GM12878 (cell line): Measurements from ENCODE around the gene SPTBN1. TPM values are rescaled to one million over a fixed set of nuclear protein-coding genes. Genes with fewer than 3 reads are reported as not detected.

Experiments used
- ATAC-seq: fragments of 200-7000 bp; cut with Tn5 transposase; 3 replicates; pipeline ENCODE4 v1.9.1; 2020; ENCODE audit warnings: mild to moderate bottlenecking, moderate library complexity
- BruUV-seq: library from RNA; stranded (reverse); fragments of 400-500 nt; replicated peaks from 2 replicates; lab custom pipeline; 2021; lab: Mats Ljungman, UMichigan
- CTCF ChIA-PET: fragments of 300-600 bp; sonication (Branson Sonifier 250); formaldehyde crosslinking; extraction: SDS; loops from one replicate; lab custom pipeline; 2021; ENCODE audit warnings: inconsistent platforms; lab: Yijun Ruan, JAX
- POLR2A ChIA-PET: fragments of 350-600 bp; formaldehyde crosslinking; extraction: SDS; loops from one replicate; lab custom pipeline; 2021; ENCODE audit warnings: inconsistent platforms; lab: Charles Lee
- RAD21 ChIA-PET: fragments of 300-600 bp; sonication (Branson Sonifier 250); formaldehyde crosslinking; loops from one replicate; lab custom pipeline; 2023; ENCODE audit warnings: antibody characterized with exemption; ENCODE audit not compliant: unreplicated experiment; lab: Charles Lee
- SMC1A ChIA-PET: fragments of 300-600 bp; sonication (Branson Sonifier 250); formaldehyde crosslinking; loops from one replicate; lab custom pipeline; 2023; ENCODE audit not compliant: unreplicated experiment, uncharacterized antibody; lab: Charles Lee
- DNase-seq: peaks from one replicate; pipeline ENCODE4 v3.0.0-alpha.2; 2011; ENCODE audit warnings: low read depth, low spot score
- FAIRE-seq: peaks from 3 replicates; lab custom pipeline; 2011; peaks lifted over from hg19 to GRCh38; lab: Jason Lieb, UNC
- H2AFZ ChIP-seq: 2 replicates; pipeline ENCODE4 v1.6.0; 2011; ENCODE audit warnings: low read depth, low read length, control low read depth; ENCODE audit not compliant: control insufficient read depth
- H3K27ac ChIP-seq: 2 replicates; pipeline ENCODE4 v1.5.1; 2011; ENCODE audit warnings: control low read depth; ENCODE audit not compliant: control insufficient read depth, insufficient read depth
- H3K27me3 ChIP-seq, 2 experiments: replicated peaks in 1 of 2; 2 replicates each; pipeline versions ENCODE4 v1.6.0 to v1.6.1; 2011; ENCODE audit warnings: low read length in 1 of 2; ENCODE audit not compliant: control insufficient read depth in 2 of 2, insufficient read depth in 2 of 2
- H3K36me3 ChIP-seq, 2 experiments: 2 replicates each; pipeline ENCODE4 v1.5.1; 2011; ENCODE audit warnings: low read length in 1 of 2; ENCODE audit not compliant: control insufficient read depth in 2 of 2, insufficient read depth in 2 of 2
- H3K4me1 ChIP-seq: 2 replicates; pipeline ENCODE4 v1.6.1; 2011; ENCODE audit warnings: mild to moderate bottlenecking, low read length, moderate library complexity, mixed read lengths; ENCODE audit not compliant: control insufficient read depth, insufficient read depth
- H3K4me2 ChIP-seq: 2 replicates; pipeline ENCODE4 v1.6.0; 2011; ENCODE audit warnings: control low read depth; ENCODE audit not compliant: control insufficient read depth, insufficient read depth
- H3K4me3 ChIP-seq: fragments of 200-600 bp; sonication (generic); 2 replicates; pipeline ENCODE4 v1.5.1; 2016
- H3K79me2 ChIP-seq: 2 replicates; pipeline ENCODE4 v1.6.0; 2011; ENCODE audit warnings: low read length; ENCODE audit not compliant: control insufficient read depth, insufficient read depth
- H3K9ac ChIP-seq: 2 replicates; pipeline ENCODE4 v1.8.0; 2011; ENCODE audit warnings: low read length, control low read depth, mixed read lengths; ENCODE audit not compliant: control insufficient read depth, insufficient read depth
- H3K9me3 ChIP-seq: replicated peaks from 3 replicates; pipeline ENCODE4 v1.5.1; 2011; ENCODE audit warnings: mild to moderate bottlenecking, low read length; ENCODE audit not compliant: control insufficient read depth, insufficient read depth
- H4K20me1 ChIP-seq: 2 replicates; pipeline ENCODE4 v1.6.0; 2011; ENCODE audit not compliant: control insufficient read depth, insufficient read depth
- CEBPB ChIP-seq, 2 experiments: fragments of 150-350 bp in 1 of 2; IDR thresholded peaks; 2 replicates each; pipeline ENCODE4 v1.6.1; 2012 to 2014; ENCODE audit warnings: low read depth in 2 of 2, low read length in 2 of 2, borderline replicate concordance in 1 of 2, inconsistent platforms in 1 of 2
- EP300 ChIP-seq, 2 experiments: fragments of 150-350 bp in 1 of 2; IDR thresholded peaks; 2 replicates each; pipeline ENCODE4 v1.6.1; 2011 to 2012; ENCODE audit warnings: low read depth in 2 of 2, low read length in 2 of 2, borderline replicate concordance in 1 of 2, improper control_type of control experiment in 1 of 2, inconsistent platforms in 1 of 2; ENCODE audit not compliant: control insufficient read depth in 1 of 2
- RUNX3 ChIP-seq: IDR thresholded peaks from 2 replicates; pipeline ENCODE4 v1.6.1; 2012; ENCODE audit warnings: low read length, inconsistent platforms
- SUPT20H ChIP-seq: IDR thresholded peaks from 2 replicates; pipeline ENCODE4 v1.6.1; 2011; ENCODE audit warnings: low read depth, mild to moderate bottlenecking, low read length, moderate library complexity, borderline replicate concordance; ENCODE audit not compliant: control insufficient read depth
- WGBS: methylation state at CpG from one replicate; pipeline ENCODE4 v1.1.6; 2016; ENCODE audit warnings: low lambda C conversion rate; ENCODE audit not compliant: insufficient replicate concordance, insufficient coverage; ENCODE audit errors: missing lambda C conversion rate; 5-methylcytosine and 5-hydroxymethylcytosine counted together
- in situ Hi-C: fragments of 300-500 bp; cut with MboI; formaldehyde crosslinking; loops from 9 replicates; pipeline ENCODE4 v1.14.3; 2018; ENCODE audit warnings: mixed read lengths
- intact Hi-C: fragments of 100-400 bp; cut with micrococcal nuclease; formaldehyde crosslinking; loops from one replicate; pipeline ENCODE4 v1.14.2; 2022; ENCODE audit not compliant: unreplicated experiment
- polyA plus RNA-seq, 11 experiments: library from polyadenylated mRNA; depleted of rRNA in 4 of 11; unstranded in 6 of 11; stranded (reverse) in 5 of 11; fragments of >200 nt; fragmentation: Nextera tagmentation in 4 of 11; fragmentation: Illumina TruSeq in 1 of 11; extraction: Ambion mirVana in 4 of 11; extraction: Trizol in 1 of 11; gene quantifications; 1 replicate in 1 of 11; 2 replicates in 10 of 11; pipeline versions ENCODE4 v1.2.1 to v1.2.3, GENCODE V29; 2011 to 2016; ENCODE audit warnings: inconsistent platforms in 2 of 11, missing spikeins in 2 of 11, low read depth in 1 of 11
- total RNA-seq, 4 experiments: library from RNA; depleted of rRNA in 3 of 4; stranded (reverse); fragments of >200 nt in 3 of 4; fragmentation: Illumina TruSeq in 1 of 4; extraction: Trizol in 1 of 4; gene quantifications; 2 replicates each; pipeline versions ENCODE4 v1.2.1 to v1.2.3, GENCODE V29; 2013 to 2021
- TF ChIP-seq, protein P1 (sequence below): fragments of 450-650 bp; IDR thresholded peaks from 2 replicates; pipeline ENCODE4 v1.6.1; 2018; ENCODE audit warnings: mild to moderate bottlenecking, low read depth, moderate library complexity; ENCODE audit not compliant: partially characterized antibody

Gene SPTBN1
- total and polyA plus RNA-seq, 10 of the 15 experiments (the other 5 are each of a cell fraction or from before 2014, with no cell fraction given) = 20.6 to 154 (median 76.7) TPM

GRCh38 chr2:54512663-54513362, 56.7 kb downstream of the SPTBN1 start:
- Histone ChIP-seq H3K27ac (no peak overlapping the region), H3K4me3 (no peak overlapping the region), H2AFZ (no peak overlapping the region), H3K9ac (no peak overlapping the region), H3K4me2 (no peak overlapping the region), H3K9me3 (no peaks in the 10 kb centered on the region), H3K27me3 (no peaks in the 10 kb centered on the region), H4K20me1 (no peaks in the 10 kb centered on the region), H3K36me3 (no peaks in the 10 kb centered on the region), H3K79me2 (no peaks in the 10 kb centered on the region), H3K4me1 (no peaks in the 10 kb centered on the region)
- WGBS = 49% methylated on average over 4 of the region's 4 CpGs
- ChIA-PET RAD21 (interaction anchor here (1.1 to 1.2 kb wide), 2 partner anchors 10 to 12 kb away, joined by 3 to 5 read pairs; no protein-coding TSS in a partner anchor), POLR2A (no interaction called here), SMC1A (interaction anchor here (1.1 to 2.5 kb wide), 5 partner anchors 8 to 405 kb away, joined by 3 to 9 read pairs (median 3); no protein-coding TSS in a partner anchor), CTCF (interaction anchor here (0.6 to 2.5 kb wide), 3 partner anchors 9 to 171 kb away, joined by 3 to 18 read pairs (median 8); no protein-coding TSS in a partner anchor)
- peak; percentile 32 for TF ChIP-seq RUNX3
- TF ChIP-seq EP300 (IDR thresholded peaks at IDR 0.05; ENCODE audit: borderline replicate concordance in 1 of 2, control insufficient read depth in 1 of 2, low read depth in 2 of 2, low read length in 2 of 2) = no peak
- TF ChIP-seq, protein P1, sequence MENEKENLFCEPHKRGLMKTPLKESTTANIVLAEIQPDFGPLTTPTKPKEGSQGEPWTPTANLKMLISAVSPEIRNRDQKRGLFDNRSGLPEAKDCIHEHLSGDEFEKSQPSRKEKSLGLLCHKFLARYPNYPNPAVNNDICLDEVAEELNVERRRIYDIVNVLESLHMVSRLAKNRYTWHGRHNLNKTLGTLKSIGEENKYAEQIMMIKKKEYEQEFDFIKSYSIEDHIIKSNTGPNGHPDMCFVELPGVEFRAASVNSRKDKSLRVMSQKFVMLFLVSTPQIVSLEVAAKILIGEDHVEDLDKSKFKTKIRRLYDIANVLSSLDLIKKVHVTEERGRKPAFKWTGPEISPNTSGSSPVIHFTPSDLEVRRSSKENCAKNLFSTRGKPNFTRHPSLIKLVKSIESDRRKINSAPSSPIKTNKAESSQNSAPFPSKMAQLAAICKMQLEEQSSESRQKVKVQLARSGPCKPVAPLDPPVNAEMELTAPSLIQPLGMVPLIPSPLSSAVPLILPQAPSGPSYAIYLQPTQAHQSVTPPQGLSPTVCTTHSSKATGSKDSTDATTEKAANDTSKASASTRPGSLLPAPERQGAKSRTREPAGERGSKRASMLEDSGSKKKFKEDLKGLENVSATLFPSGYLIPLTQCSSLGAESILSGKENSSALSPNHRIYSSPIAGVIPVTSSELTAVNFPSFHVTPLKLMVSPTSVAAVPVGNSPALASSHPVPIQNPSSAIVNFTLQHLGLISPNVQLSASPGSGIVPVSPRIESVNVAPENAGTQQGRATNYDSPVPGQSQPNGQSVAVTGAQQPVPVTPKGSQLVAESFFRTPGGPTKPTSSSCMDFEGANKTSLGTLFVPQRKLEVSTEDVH = no peak
- TF ChIP-seq CEBPB (IDR thresholded peaks at IDR 0.05; ENCODE audit: borderline replicate concordance in 1 of 2, low read depth in 2 of 2, low read length in 2 of 2) = no peak
- TF ChIP-seq SUPT20H = no peak
- in situ Hi-C loops = no loop called here
- DNase-seq (no peak), FAIRE-seq (peak; percentile 75), ATAC-seq (peak; percentile 69)
- no TSS peak for BruUV-seq
- intact Hi-C loops = no loop called here
